HG02623 (cell line): ENCODE results near the gene VPS8.
"Not testable (repeated sequence)": the region's sequence is repeated elsewhere in the genome, so short reads cannot be mapped to it uniquely, and the experiment has no call there.

Experiments
- ATAC-seq: cut with Tn5 transposase; IDR thresholded peaks from one replicate; pipeline ENCODE4 v1.9.1; 2021; ENCODE audit warnings: moderate library complexity; ENCODE audit not compliant: unreplicated experiment

VPS8 gene

GRCh38 chr3:184908859-184909258 lies 96.9 kb downstream of the VPS8 start:
- ATAC-seq: no peak

- no peak for ATAC-seq
Measured at GRCh38 chr3:184910664-184911063, 98.7 kb downstream of the VPS8 start.

DNA sequence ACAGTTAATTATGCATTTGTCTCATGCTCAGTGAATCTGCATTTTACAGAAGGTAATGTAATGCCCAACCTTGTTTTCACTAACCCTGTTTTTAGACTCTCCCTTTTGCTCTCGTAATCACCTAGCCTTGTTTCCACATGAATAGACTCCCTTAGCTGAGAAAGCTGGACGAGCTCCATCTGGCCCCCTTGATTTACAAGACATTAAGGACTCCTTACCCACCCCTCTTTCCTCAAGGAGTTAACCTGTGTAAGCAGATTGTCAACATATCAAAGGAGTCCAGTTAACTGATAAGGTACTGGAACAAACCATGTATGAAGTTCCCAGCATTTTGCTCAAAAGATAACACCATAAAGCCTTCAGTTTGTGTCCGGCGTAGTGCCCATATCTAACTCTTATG lies 99.6 kb downstream of the VPS8 start:
- ATAC-seq: no peak

GRCh38 chr3:184912163-184912562 lies 100.2 kb downstream of the VPS8 start:
- no peak for ATAC-seq

- ATAC-seq: no peak
Measured at GRCh38 chr3:184914628-184915027, 102.7 kb downstream of the VPS8 start.

DNA sequence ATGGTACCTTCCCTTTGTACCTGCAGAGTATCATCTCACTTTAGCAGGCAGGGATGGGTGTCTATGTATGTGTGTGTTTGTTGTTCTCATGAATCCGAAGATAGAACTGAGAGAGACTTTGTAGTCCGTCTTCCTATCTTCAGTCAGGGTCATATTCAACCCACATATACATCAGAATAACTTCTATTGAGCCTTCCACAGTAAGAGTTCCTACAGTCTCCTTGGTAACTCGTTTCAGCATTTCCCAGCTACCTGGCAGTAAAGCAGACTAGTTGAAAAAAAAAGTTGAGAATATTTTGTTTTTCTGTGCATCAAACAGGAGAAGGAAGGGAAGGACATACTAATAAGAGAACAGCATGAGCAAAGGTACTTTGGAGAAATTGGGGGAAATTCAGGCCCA lies 106.8 kb downstream of the VPS8 start:
- ATAC-seq: no peak

- no peak for ATAC-seq
Measured at GRCh38 chr3:184919651-184920050, 107.7 kb downstream of the VPS8 start.

DNA sequence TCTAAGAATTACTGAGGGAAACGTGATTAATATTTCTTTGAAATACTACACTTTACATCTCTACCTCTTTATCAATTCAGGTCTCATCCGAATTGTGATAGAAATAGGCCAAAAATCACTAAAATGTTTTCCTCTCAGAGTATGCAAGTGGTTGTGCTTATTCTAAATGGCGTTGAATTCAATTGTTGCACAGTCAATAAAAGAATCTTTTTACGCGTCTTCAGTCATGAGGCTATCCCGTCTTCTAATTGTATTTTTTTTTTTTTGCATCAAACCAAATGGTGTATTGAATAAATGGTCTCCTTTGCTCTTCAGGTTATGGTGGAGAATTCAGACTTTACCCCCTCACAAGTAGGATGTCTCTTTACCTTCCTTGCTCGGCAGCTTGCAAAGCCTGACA lies 112.6 kb downstream of the VPS8 start:
- no peak for ATAC-seq

GRCh38 chr3:184927796-184928315 lies 115.9 kb downstream of the VPS8 start:
- no peak for ATAC-seq

GRCh38 chr3:184932777-184933176 lies 120.8 kb downstream of the VPS8 start:
- no peak for ATAC-seq

GRCh38 chr3:184937611-184938010 lies 125.6 kb downstream of the VPS8 start:
- no peak for ATAC-seq

- ATAC-seq: no peak
Measured at GRCh38 chr3:184941408-184941807, 129.4 kb downstream of the VPS8 start.

DNA sequence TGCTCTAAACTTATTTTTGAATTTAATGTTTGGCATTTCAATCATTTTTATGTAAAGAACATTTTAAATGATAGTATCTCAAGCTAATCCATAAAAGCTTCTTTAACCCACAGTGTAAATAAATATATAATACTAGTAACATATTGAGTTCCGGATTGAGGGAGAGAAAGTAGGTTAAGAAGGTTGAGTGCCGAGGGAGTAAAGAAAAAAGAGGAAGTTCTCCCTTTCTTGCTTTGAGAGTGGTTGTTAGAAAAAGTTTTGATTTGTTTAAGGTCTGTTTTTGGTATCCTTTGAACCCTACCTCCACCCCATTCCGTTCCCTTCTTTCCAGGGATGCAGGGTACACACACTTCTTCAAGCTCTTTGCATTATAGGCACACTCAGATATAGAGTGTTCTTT lies 130.8 kb downstream of the VPS8 start:
- ATAC-seq: no peak

- no peak for ATAC-seq
Measured at GRCh38 chr3:184944241-184944640, 132.3 kb downstream of the VPS8 start.

- no peak for ATAC-seq
Measured at GRCh38 chr3:184945886-184946625, 134.1 kb downstream of the VPS8 start.

DNA sequence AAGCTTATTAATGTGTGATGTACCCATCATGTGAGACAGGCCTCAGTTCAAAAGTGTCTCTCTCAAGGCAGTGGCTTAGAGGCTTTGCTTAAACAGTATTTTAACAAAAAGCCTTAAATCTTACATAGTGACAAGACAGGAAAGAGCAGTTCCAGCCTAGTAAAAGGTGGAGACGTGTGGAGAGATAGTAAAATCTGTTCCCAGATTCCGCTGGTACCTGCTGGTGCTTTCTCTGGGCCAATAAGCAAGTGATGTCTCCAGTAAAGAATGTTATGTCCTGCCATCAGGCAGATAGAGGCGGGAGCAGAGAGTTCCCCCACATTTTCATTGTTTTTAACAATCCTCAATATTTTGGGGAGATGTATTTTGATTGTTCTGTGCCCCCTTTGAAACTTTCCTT lies 135.0 kb downstream of the VPS8 start:
- ATAC-seq: no peak

- ATAC-seq: no peak
Measured at GRCh38 chr3:184949251-184949965, 137.4 kb downstream of the VPS8 start.

DNA sequence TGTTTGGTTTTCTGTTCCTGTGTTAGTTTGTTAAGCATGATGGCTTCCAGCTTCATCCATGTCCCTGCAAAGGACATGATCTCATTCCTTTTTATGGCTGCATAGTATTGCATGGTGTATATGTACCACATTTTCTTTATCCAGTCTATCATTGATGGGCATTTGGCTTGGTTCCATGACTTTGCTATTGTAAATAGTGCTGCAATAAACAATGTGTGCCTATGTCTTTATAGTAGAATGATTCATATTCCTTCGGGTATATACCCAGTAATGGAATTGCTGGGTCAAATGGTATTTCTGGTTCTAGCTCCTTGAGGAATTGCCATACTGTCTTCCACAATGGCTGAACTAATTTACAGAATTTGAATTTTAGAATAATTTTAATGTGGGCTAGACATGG lies 138.8 kb downstream of the VPS8 start:
- not testable (repeated sequence) for ATAC-seq

DNA sequence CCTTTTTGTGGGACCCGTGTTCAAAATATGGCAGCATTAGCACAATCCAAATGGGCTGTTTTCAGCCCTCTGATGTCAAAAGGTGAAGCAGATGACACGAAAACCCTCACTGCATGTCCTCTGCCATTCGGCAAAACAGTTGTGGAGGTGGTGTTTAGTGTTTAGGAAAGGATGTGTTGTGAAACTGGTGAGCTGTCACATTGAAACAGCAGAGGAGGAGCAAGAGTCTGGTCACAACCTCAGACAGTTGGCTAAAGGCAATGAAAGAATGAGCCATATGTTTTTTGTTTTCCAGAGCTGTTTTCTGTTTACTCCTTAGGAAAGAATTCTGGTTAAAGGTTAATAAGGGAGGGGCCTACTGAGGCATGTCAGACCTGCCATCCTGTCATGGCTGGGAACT lies 140.7 kb downstream of the VPS8 start:
- ATAC-seq: no peak

DNA sequence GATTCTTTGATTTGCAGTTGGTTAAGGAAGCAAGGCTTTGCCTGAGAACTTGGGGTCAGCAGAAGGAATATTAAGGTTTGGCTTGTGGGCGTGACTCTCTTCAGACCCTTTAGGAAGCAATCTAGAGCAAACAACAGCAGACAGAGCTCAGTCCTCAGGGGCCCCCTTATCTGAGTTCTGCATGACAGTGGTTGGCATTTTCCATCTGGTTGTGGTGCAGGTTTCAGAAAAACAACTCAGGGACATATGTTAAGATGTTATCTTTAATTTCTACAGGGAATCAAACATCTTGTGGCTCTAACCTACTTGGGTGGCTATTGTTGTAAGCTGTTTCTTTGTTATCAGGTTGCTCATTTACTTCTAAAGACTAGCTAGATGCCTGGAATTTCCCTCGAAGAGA lies 141.4 kb downstream of the VPS8 start:
- no peak for ATAC-seq

DNA sequence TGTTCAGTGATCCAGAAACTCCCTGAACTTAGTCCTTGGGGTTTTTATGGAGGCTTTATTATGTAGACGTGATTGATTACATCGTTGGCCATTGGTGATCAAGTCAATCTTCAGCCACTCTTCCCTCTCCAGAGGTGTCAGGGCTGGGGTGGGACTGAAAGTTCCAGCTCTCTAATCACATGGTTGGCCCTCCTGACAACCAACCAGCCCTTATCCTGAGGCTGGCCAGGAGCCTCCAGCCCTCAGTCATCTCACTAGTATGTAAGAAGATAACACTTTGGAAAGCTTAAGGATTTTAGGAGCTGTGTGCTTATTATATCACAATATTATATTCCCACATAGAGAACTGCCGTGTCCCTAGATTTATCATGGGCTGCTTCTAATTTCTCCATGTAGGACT lies 142.3 kb downstream of the VPS8 start:
- no peak for ATAC-seq

DNA sequence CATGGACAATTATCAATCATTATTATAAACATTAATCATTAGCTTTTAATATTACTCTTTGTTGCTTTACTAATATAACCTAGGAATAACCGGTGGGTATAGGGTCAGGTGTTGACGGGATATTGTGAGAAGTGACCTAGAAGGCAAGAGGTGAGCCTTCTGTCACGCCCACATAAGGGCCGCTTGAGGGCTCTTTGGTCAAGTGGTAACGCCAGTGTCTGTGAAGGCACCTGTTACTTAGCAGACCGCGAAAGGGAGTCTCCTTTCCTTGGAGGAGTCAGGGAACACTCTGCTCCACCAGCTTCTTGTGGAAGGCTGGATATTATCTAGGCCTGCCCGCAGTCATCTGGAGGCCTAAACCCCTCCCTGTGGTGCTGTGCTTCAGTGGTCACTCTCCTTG lies 142.9 kb downstream of the VPS8 start:
- ATAC-seq: not testable (repeated sequence)
